Loucy (cell line): ENCODE data around the gene PDILT.
"Not testable (repeated sequence)": the region's sequence is repeated elsewhere in the genome, so short reads cannot be mapped to it uniquely, and the experiment has no call there.

Source experiments
- H2AFZ ChIP-seq: fragments of 200-600 bp; sonication (generic); 2 replicates; pipeline ENCODE4 v1.6.0; 2016; ENCODE audit warnings: antibody characterized with exemption, mild to moderate bottlenecking, low read length, moderate library complexity
- H3F3A ChIP-seq: fragments of 200-600 bp; 2 replicates; pipeline ENCODE4 v1.6.0; 2016; ENCODE audit warnings: antibody characterized with exemption, low read depth, mild to moderate bottlenecking
- H3K27me3 ChIP-seq: fragments of 200-600 bp; sonication (generic); 2 replicates; pipeline ENCODE4 v1.6.1; 2014; ENCODE audit warnings: low read length, mild to moderate bottlenecking; ENCODE audit not compliant: insufficient read depth, poor library complexity, severe bottlenecking
- H3K36me3 ChIP-seq: fragments of 200-600 bp; sonication (generic); 2 replicates; pipeline ENCODE4 v1.6.1; 2016; ENCODE audit warnings: low read length; ENCODE audit not compliant: insufficient read depth
- H3K4me1 ChIP-seq: fragments of 200-600 bp; sonication (generic); 2 replicates; pipeline ENCODE4 v1.5.1; 2014; ENCODE audit warnings: low read length, mild to moderate bottlenecking; ENCODE audit not compliant: insufficient read depth, poor library complexity, severe bottlenecking
- H3K4me2 ChIP-seq: fragments of 200-600 bp; sonication (generic); 2 replicates; pipeline ENCODE4 v1.6.0; 2014; ENCODE audit warnings: antibody characterized with exemption, low read length, low read depth, mild to moderate bottlenecking; ENCODE audit not compliant: poor library complexity, severe bottlenecking
- H3K4me3 ChIP-seq: fragments of 200-600 bp; sonication (generic); 2 replicates; pipeline ENCODE4 v1.5.1; 2014; ENCODE audit warnings: low read length, mild to moderate bottlenecking, mixed read lengths; ENCODE audit not compliant: poor library complexity, severe bottlenecking
- H3K79me2 ChIP-seq: fragments of 200-600 bp; sonication (generic); 2 replicates; pipeline ENCODE4 v1.6.1; 2014; ENCODE audit warnings: low read length; ENCODE audit not compliant: insufficient read depth
- H3K9ac ChIP-seq: fragments of 200-600 bp; sonication (generic); 2 replicates; pipeline ENCODE4 v1.6.0; 2014; ENCODE audit warnings: mild to moderate bottlenecking, low read depth, low read length, moderate library complexity; ENCODE audit not compliant: poor library complexity, severe bottlenecking
- H3K9me2 ChIP-seq: fragments of 200-600 bp; sonication (generic); replicated peaks from 2 replicates; pipeline ENCODE4 v1.6.1; 2016; ENCODE audit warnings: low read depth, low read length, mixed read lengths
- H3K9me3 ChIP-seq: fragments of 200-600 bp; sonication (generic); 2 replicates; pipeline ENCODE4 v1.6.1; 2014; ENCODE audit warnings: mild to moderate bottlenecking, antibody characterized with exemption, low read length, low read depth; ENCODE audit not compliant: insufficient read depth
- H4K20me1 ChIP-seq: fragments of 200-600 bp; sonication (generic); 2 replicates; pipeline ENCODE4 v1.6.0; 2014; ENCODE audit warnings: antibody characterized with exemption, low read length, mild to moderate bottlenecking; ENCODE audit not compliant: insufficient read depth, poor library complexity, severe bottlenecking
- CTCF ChIP-seq: fragments of 200-600 bp; sonication (generic); conservative IDR thresholded peaks from 2 replicates; pipeline ENCODE4 v1.5.1; 2014; ENCODE audit warnings: mild to moderate bottlenecking, antibody characterized with exemption, low read length
- EZH2phosphoT487 ChIP-seq: fragments of 200-600 bp; IDR thresholded peaks from 2 replicates; pipeline ENCODE4 v1.6.1; 2018; ENCODE audit warnings: antibody characterized with exemption, mild to moderate bottlenecking, moderate library complexity, borderline replicate concordance

Gene PDILT

GRCh38 chr16:20441191-20441590 is 36.7 kb upstream of the PDILT start:
- H3K9me3 ChIP-seq, result no peaks in the 10 kb centered on the region
- H3K27me3 ChIP-seq, result no peaks in the 10 kb centered on the region
- H3K4me2 ChIP-seq, result no peak overlapping the region
- TF ChIP-seq CTCF (no peak), EZH2phosphoT487 (no peak)
- no peaks in the 10 kb centered on the region for H3K4me1 ChIP-seq
- H3K9ac ChIP-seq, result no peak overlapping the region
- no peaks in the 10 kb centered on the region for H3K79me2 ChIP-seq
- H3K9me2 ChIP-seq, result no peaks in the 10 kb centered on the region
- H3K36me3 ChIP-seq, result no peaks in the 10 kb centered on the region
- H2AFZ ChIP-seq, result no peak overlapping the region
- no peaks in the 10 kb centered on the region for H3F3A ChIP-seq
- H3K4me3 ChIP-seq, result no peak overlapping the region
- no peaks in the 10 kb centered on the region for H4K20me1 ChIP-seq

- H3K9ac ChIP-seq, H2AFZ ChIP-seq, H3K4me2 ChIP-seq, H3K79me2 ChIP-seq, H3K9me3 ChIP-seq, H3K4me3 ChIP-seq, H3K4me1 ChIP-seq, H3F3A ChIP-seq, H4K20me1 ChIP-seq, H3K36me3 ChIP-seq, H3K27me3 ChIP-seq, H3K9me2 ChIP-seq: not testable (repeated sequence)
Observed at GRCh38 chr16:20440731-20441130, 36.2 kb upstream of the PDILT start.

- H3K9ac ChIP-seq, H3K36me3 ChIP-seq, H3F3A ChIP-seq, H3K4me2 ChIP-seq, H3K9me3 ChIP-seq, H3K4me3 ChIP-seq, H3K4me1 ChIP-seq, H4K20me1 ChIP-seq, H3K79me2 ChIP-seq, H3K27me3 ChIP-seq, H3K9me2 ChIP-seq, H2AFZ ChIP-seq: not testable (repeated sequence)
Observed at GRCh38 chr16:20439820-20440231, 35.3 kb upstream of the PDILT start.

- H3K4me1 ChIP-seq, H3K9me2 ChIP-seq, H3K9ac ChIP-seq: not testable (repeated sequence)
Observed at GRCh38 chr16:20438950-20439349, 34.4 kb upstream of the PDILT start.

GRCh38 chr16:20430948-20431347 is 26.4 kb upstream of the PDILT start:
- H3K27me3 ChIP-seq, result no peaks in the 10 kb centered on the region
- H3K9me2 ChIP-seq, result no peaks in the 10 kb centered on the region
- TF ChIP-seq EZH2phosphoT487 (no peak), CTCF (no peak)
- no peak overlapping the region for H2AFZ ChIP-seq
- no peak overlapping the region for H3K4me2 ChIP-seq
- no peak overlapping the region for H3K9ac ChIP-seq
- H3K36me3 ChIP-seq, result no peaks in the 10 kb centered on the region
- H3K4me1 ChIP-seq, result no peaks in the 10 kb centered on the region
- no peaks in the 10 kb centered on the region for H3F3A ChIP-seq
- no peaks in the 10 kb centered on the region for H3K79me2 ChIP-seq
- H4K20me1 ChIP-seq, result no peaks in the 10 kb centered on the region
- H3K4me3 ChIP-seq, result no peak overlapping the region
- no peaks in the 10 kb centered on the region for H3K9me3 ChIP-seq

More at GRCh38 chr16:20438950-20439349, 34.4 kb upstream of the PDILT start:
- H3K4me2 ChIP-seq, H3K36me3 ChIP-seq, H4K20me1 ChIP-seq, H3K4me3 ChIP-seq, H2AFZ ChIP-seq, H3F3A ChIP-seq, H3K9me3 ChIP-seq, H3K27me3 ChIP-seq, H3K79me2 ChIP-seq: not testable (repeated sequence)

- not testable (repeated sequence) for H3K4me3 ChIP-seq, H3K4me2 ChIP-seq, H4K20me1 ChIP-seq, H3F3A ChIP-seq, H3K79me2 ChIP-seq, H3K36me3 ChIP-seq, H3K9me3 ChIP-seq, H3K4me1 ChIP-seq, H3K9me2 ChIP-seq, H2AFZ ChIP-seq, H3K27me3 ChIP-seq, H3K9ac ChIP-seq
Observed at GRCh38 chr16:20430480-20430879, 25.9 kb upstream of the PDILT start.
